CD14-positive monocyte (primary cell): ENCODE results near the gene AGAP1. TPM values are rescaled to one million over a fixed set of nuclear protein-coding genes. Genes with fewer than 3 reads are reported as not detected.

ENCODE experiments used
- DNase-seq, 3 donors: peaks; one replicate each; pipeline ENCODE4 v3.0.0-alpha.2; 2011 to 2022
- H2AFZ ChIP-seq: 2 replicates; pipeline ENCODE4 v1.6.0; 2012; ENCODE audit warnings: mild to moderate bottlenecking, low read depth, low read length, inconsistent platforms; ENCODE audit not compliant: insufficient read depth, poor library complexity, severe bottlenecking
- H3K27ac ChIP-seq, 2 donors: 1 replicate in 1 of 2; 2 replicates in 1 of 2; pipeline ENCODE4 v1.5.1; 2012 to 2013; ENCODE audit warnings: low read length in 2 of 2, control low read depth in 1 of 2, inconsistent platforms in 1 of 2, low read depth in 1 of 2, mild to moderate bottlenecking in 1 of 2
- H3K27me3 ChIP-seq, 2 donors: one replicate each; pipeline versions ENCODE4 v1.6.0 to v1.6.1; 2011 to 2013; ENCODE audit warnings: low read length in 2 of 2; ENCODE audit not compliant: control insufficient read depth in 2 of 2, insufficient read depth in 2 of 2
- H3K36me3 ChIP-seq, 2 donors: replicated peaks in 1 of 2; 1 replicate in 1 of 2; 2 replicates in 1 of 2; pipeline versions ENCODE4 v1.5.1 to v1.6.1; 2012 to 2013; ENCODE audit warnings: low read length in 2 of 2, control low read depth in 1 of 2, inconsistent platforms in 1 of 2, mild to moderate bottlenecking in 1 of 2; ENCODE audit not compliant: insufficient read depth in 2 of 2, control insufficient read depth in 1 of 2
- H3K4me1 ChIP-seq, 2 donors: 1 replicate in 1 of 2; 2 replicates in 1 of 2; pipeline versions ENCODE4 v1.5.1 to v1.6.1; 2012 to 2013; ENCODE audit warnings: low read length in 2 of 2, control low read depth in 1 of 2, inconsistent platforms in 1 of 2, mild to moderate bottlenecking in 1 of 2, moderate library complexity in 1 of 2; ENCODE audit not compliant: insufficient read depth in 2 of 2, control insufficient read depth in 1 of 2
- H3K4me2 ChIP-seq: replicated peaks from 2 replicates; pipeline ENCODE3; 2012; ENCODE audit warnings: low read length, moderate library complexity, mild to moderate bottlenecking; ENCODE audit not compliant: poor library complexity, severe bottlenecking; ENCODE audit errors: extremely low read depth
- H3K4me3 ChIP-seq, 3 experiments: fragments of 200-600 bp in 1 of 3; sonication (generic) in 1 of 3; replicated peaks in 1 of 3; 1 replicate in 2 of 3; 2 replicates in 1 of 3; pipeline ENCODE4 v1.5.1; 2011 to 2013; ENCODE audit warnings: low read length in 3 of 3, mild to moderate bottlenecking in 3 of 3, control low read depth in 2 of 3, low read depth in 2 of 3, inconsistent platforms in 1 of 3, moderate library complexity in 1 of 3
- H3K79me2 ChIP-seq: 2 replicates; pipeline ENCODE4 v1.6.0; 2012; ENCODE audit warnings: mild to moderate bottlenecking, control low read depth, inconsistent platforms, low read length, moderate library complexity; ENCODE audit not compliant: insufficient read depth
- H3K9ac ChIP-seq: 2 replicates; pipeline ENCODE4 v1.6.0; 2017; ENCODE audit warnings: low read length, mild to moderate bottlenecking; ENCODE audit not compliant: insufficient read depth, poor library complexity, severe bottlenecking
- H3K9me3 ChIP-seq, 2 donors: replicated peaks in 1 of 2; 1 replicate in 1 of 2; 2 replicates in 1 of 2; pipeline versions ENCODE4 v1.5.1 to v1.6.1; 2012 to 2013; ENCODE audit warnings: low read length in 2 of 2, control low read depth in 1 of 2; ENCODE audit not compliant: control insufficient read depth in 1 of 2, insufficient read depth in 1 of 2
- H4K20me1 ChIP-seq: 2 replicates; pipeline ENCODE4 v1.6.0; 2012; ENCODE audit warnings: mild to moderate bottlenecking, low read length, control low read depth, moderate library complexity; ENCODE audit not compliant: insufficient read depth
- H3K27ac Mint-ChIP-seq, 7 donors: one replicate each; pipeline ENCODE4 v1.8.0; 2020; ENCODE audit warnings: mild to moderate bottlenecking in 7 of 7, mixed read lengths in 7 of 7, moderate library complexity in 6 of 7, inconsistent platforms in 2 of 7
- H3K27me3 Mint-ChIP-seq, 3 donors: one replicate each; pipeline ENCODE4 v1.8.0; 2021 to 2022; ENCODE audit warnings: low read depth in 3 of 3, mild to moderate bottlenecking in 3 of 3, mixed read lengths in 3 of 3, moderate library complexity in 3 of 3, inconsistent platforms in 1 of 3
- H3K36me3 Mint-ChIP-seq, 2 donors: one replicate each; pipeline ENCODE4 v1.8.0; 2020; ENCODE audit warnings: mixed read lengths in 2 of 2, inconsistent platforms in 1 of 2, mild to moderate bottlenecking in 1 of 2
- H3K4me1 Mint-ChIP-seq: one replicate; pipeline ENCODE4 v1.8.0; 2020; ENCODE audit warnings: mild to moderate bottlenecking, mixed read lengths
- H3K4me3 Mint-ChIP-seq, 2 donors: one replicate each; pipeline ENCODE4 v1.8.0; 2020; ENCODE audit warnings: mild to moderate bottlenecking in 2 of 2, mixed read lengths in 2 of 2, moderate library complexity in 1 of 2
- H3K9me3 Mint-ChIP-seq, 7 donors: one replicate each; pipeline ENCODE4 v1.8.0; 2020 to 2022; ENCODE audit warnings: mixed read lengths in 7 of 7, mild to moderate bottlenecking in 6 of 7, moderate library complexity in 6 of 7, inconsistent platforms in 2 of 7
- CTCF ChIP-seq: fragments of 200-600 bp; IDR thresholded peaks from one replicate; pipeline ENCODE4 v1.8.0; 2022; ENCODE audit warnings: antibody characterized with exemption, mild to moderate bottlenecking
- WGBS: methylation state at CpG from one replicate; pipeline ENCODE4 v1.1.5; 2013; ENCODE audit warnings: missing lambda C conversion rate; ENCODE audit not compliant: insufficient coverage; 5-methylcytosine and 5-hydroxymethylcytosine counted together
- intact Hi-C, 2 donors: fragments of 100-400 bp; cut with micrococcal nuclease; formaldehyde crosslinking; loops; one replicate each; pipeline versions ENCODE4 v1.15.0 to v1.15.1; 2023
- polyA plus RNA-seq, 3 donors: library from polyadenylated mRNA; depleted of rRNA in 1 of 3; unstranded in 2 of 3; stranded (reverse) in 1 of 3; fragments of 300-500 nt in 2 of 3; fragments of >200 nt in 1 of 3; fragmentation: Illumina TruSeq in 2 of 3; gene quantifications; 1 replicate in 2 of 3; 2 replicates in 1 of 3; pipeline ENCODE4 v1.2.3, GENCODE V29; 2012 to 2021

Gene AGAP1
- polyA plus RNA-seq, 3 donors = 0.12 TPM; not detected in 2

GRCh38 chr2:235937087-235937486 is 443.2 kb downstream of the AGAP1 start:
- Mint-ChIP-seq H3K27me3 (peaks cover 0 to 10% (median 8%) of the 10 kb centered on the region in 3 donors), H3K4me1 (no peaks in the 10 kb centered on the region), H3K4me3 (no peak overlapping the region), H3K36me3 (no peaks in the 10 kb centered on the region), H3K27ac (no peak overlapping the region), H3K9me3 (peaks cover 0 to 9% (median 2%) of the 10 kb centered on the region in 7 donors)
- Histone ChIP-seq H2AFZ (no peak overlapping the region), H3K4me2 (no peak overlapping the region), H3K9ac (no peak overlapping the region), H3K36me3 (no peaks in the 10 kb centered on the region), H3K79me2 (no peaks in the 10 kb centered on the region), H3K9me3 (peaks cover 0 to 2% of the 10 kb centered on the region in 2 donors), H3K4me3 (no peak overlapping the region), H3K4me1 (no peaks in the 10 kb centered on the region), H3K27me3 (no peaks in the 10 kb centered on the region), H4K20me1 (no peaks in the 10 kb centered on the region), H3K27ac (no peak overlapping the region)
- no peak for DNase-seq
- 90% methylated on average over 7 of the region's 10 CpGs for WGBS
- intact Hi-C loops = no loop called here
- no peak for TF ChIP-seq CTCF

- WGBS = 97% methylated on average over 8 of the region's 12 CpGs
- H3K79me2 ChIP-seq = no peaks in the 10 kb centered on the region
- DNase-seq = no peak
- H3K4me2 ChIP-seq = no peak overlapping the region
- Mint-ChIP-seq H3K27me3 (peaks cover 0 to 10% (median 8%) of the 10 kb centered on the region in 3 donors), H3K4me3 (no peak overlapping the region), H3K4me1 (no peaks in the 10 kb centered on the region), H3K9me3 (peaks cover 0 to 9% (median 2%) of the 10 kb centered on the region in 7 donors), H3K27ac (no peak overlapping the region), H3K36me3 (no peaks in the 10 kb centered on the region)
- intact Hi-C loops = no loop called here
- no peak overlapping the region for H3K27ac ChIP-seq
- H4K20me1 ChIP-seq = no peaks in the 10 kb centered on the region
- no peaks in the 10 kb centered on the region for H3K36me3 ChIP-seq
- H3K9ac ChIP-seq = no peak overlapping the region
- H3K27me3 ChIP-seq = no peaks in the 10 kb centered on the region
- H3K4me3 ChIP-seq = no peak overlapping the region
- no peak overlapping the region for H2AFZ ChIP-seq
- TF ChIP-seq CTCF = no peak
- peaks cover 0 to 2% of the 10 kb centered on the region in 2 donors for H3K9me3 ChIP-seq
- H3K4me1 ChIP-seq = no peaks in the 10 kb centered on the region
Measured at GRCh38 chr2:235937526-235937925, 443.7 kb downstream of the AGAP1 start.
